Measurements from ENCODE around the gene FICD.

FICD gene

DNA sequence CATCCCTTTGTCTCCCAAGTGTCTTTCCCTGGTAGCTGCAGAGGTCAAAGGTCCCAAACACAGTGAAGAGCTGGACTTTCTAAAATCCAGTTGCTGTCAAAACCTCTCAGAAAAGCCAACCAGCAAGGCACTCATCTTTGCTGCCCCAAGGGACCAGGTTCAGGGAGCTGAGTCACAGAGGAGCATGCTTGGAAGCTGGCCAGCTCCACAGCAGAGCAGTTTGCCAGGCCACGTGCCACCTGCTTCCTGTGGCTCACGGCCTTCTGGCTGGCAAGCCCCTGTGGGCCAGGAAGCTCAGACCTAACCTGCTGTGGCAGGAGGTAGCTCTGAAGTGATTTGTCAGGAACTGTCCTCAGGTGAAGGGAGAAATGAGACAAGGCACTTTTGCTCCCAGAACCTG is 50.9 kb downstream of the FICD start:
- ATAC-seq (replicated peaks; ENCODE audit: extremely low read depth, poor library complexity, severe bottlenecking) (no peak), DNase-seq (ENCODE audit: low spot score in 2 of 2) (no peak)
- no peak overlapping the region for H3K4me3 Mint-ChIP-seq
- no peaks in the 10 kb centered on the region for H3K27me3 Mint-ChIP-seq
- H3K27ac Mint-ChIP-seq (ENCODE audit: low read depth) = peak overlapping the region; percentile 16
- peaks cover 59% of the 10 kb centered on the region for H3K36me3 Mint-ChIP-seq (ENCODE audit: insufficient read depth)
- no peaks in the 10 kb centered on the region for H3K9me3 Mint-ChIP-seq
- H3K4me1 Mint-ChIP-seq = peaks cover 37% of the 10 kb centered on the region

DNA sequence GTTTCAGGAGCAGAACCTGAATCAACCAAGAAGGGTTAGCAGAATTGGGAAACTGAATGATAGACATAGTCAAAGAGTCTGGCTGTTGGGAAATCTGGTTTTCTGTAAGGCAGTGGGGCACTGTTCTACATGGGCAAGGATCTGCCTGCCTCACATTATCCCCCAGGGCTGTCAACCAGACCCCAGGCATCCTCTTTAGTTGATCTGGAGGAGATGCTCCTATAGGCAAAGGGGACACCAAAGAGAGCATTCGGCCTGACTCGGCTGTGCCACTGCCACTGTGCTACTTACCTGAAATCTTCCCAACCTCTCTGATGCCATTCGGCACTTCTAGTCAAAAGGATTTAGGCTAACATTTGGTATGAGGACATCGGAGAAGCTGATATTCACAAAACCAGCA is 51.4 kb downstream of the FICD start:
- H3K4me3 Mint-ChIP-seq = no peak overlapping the region
- H3K36me3 Mint-ChIP-seq (ENCODE audit: insufficient read depth) = peaks cover 56% of the 10 kb centered on the region
- no peaks in the 10 kb centered on the region for H3K9me3 Mint-ChIP-seq
- H3K4me1 Mint-ChIP-seq = peaks cover 32% of the 10 kb centered on the region
- no peak for ATAC-seq (replicated peaks; ENCODE audit: extremely low read depth, poor library complexity, severe bottlenecking)
- H3K27ac Mint-ChIP-seq (ENCODE audit: low read depth) = no peak overlapping the region
- H3K27me3 Mint-ChIP-seq = no peaks in the 10 kb centered on the region
- DNase-seq (ENCODE audit: low spot score in 2 of 2) = no peak

DNA sequence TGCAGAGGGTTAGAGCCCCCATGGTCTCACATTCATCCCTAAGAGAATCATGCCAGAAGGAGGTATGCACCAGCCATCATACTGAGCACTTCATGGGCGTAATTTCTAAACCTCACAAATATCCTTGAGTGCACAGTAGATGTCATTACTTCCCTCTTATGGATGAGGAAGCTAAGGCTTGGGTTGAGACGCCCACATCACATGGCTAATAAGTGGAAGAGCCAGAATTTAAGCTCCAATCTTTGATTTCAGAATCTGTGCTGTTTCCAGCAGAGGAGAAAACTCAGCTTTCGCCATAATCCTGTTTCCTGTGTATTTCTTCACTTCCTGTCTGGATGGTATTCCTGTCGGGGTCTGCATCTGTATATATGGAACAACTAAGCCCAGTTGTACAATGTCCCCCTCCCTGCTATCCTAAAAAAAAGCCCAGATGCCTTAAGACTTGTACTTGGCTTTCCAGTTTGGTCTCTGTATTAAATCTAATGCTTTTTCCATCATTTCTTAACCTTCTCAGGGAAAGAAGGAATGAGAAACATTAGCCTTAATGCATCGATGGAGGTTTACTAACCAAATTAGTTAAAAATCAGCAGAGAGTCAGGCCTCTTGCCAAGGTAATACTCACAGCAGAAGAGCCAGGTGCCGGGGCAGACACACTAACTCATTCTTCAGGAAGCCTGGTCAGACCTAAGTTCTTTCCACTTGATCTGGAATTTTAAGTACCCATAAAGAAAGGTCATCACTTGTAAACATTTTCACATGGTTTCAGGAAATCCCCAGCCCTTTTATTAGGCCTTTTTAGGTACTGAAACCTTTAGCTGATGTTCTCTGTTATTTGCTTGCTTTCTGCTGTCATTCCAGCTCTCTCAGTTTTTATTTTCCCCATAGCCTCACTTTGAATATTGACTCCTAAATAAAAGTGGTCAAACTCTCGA is 52.6 kb downstream of the FICD start:
- no peak for ATAC-seq (replicated peaks; ENCODE audit: extremely low read depth, poor library complexity, severe bottlenecking)
- peaks cover 55% of the 10 kb centered on the region for H3K36me3 Mint-ChIP-seq (ENCODE audit: insufficient read depth)
- no peaks in the 10 kb centered on the region for H3K9me3 Mint-ChIP-seq
- H3K27ac Mint-ChIP-seq (ENCODE audit: low read depth) = peak overlapping the region; percentile 88
- H3K4me3 Mint-ChIP-seq = peak overlapping the region; percentile 54
- peaks cover 25% of the 10 kb centered on the region for H3K4me1 Mint-ChIP-seq
- H3K27me3 Mint-ChIP-seq = no peaks in the 10 kb centered on the region
- no peak for DNase-seq (ENCODE audit: low spot score in 2 of 2)

DNA sequence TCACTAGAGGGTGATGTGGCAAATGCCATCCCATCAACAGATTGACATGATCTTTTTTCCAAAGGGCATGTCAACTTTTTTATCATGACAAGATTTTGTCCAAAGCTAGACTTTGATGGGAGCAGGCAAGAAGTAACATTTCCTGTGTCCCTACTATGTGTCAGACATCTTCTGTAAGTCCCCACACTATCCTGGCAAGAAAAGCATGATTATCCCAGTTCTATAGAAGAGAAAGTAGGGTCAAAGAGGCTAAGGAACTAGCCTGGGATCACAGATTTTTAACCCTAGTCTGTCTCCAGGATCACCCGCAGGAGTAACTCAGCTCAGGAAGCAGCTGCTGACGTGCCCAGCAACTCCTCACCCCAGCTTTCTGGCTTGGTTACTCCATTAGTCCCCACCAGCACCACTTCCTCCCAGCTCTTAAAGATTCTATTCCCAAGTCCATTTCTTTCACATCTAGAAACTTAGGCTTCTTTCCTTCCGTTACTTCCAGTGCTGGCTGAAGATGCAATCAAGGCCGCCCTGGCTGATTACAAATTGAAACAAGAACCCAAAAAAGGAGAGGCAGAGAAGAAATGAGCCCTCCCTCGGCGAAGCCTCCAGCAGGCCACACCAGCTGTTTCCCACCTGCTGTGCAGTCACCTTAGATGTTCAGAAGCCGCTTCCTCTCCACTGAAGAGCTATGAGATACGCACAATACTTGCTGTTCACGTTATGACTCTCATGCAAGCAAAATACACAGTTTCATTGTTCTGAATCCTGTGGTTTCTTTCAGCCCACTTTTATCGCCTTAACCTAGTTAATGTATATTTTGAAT is 53.5 kb downstream of the FICD start:
- Mint-ChIP-seq H3K36me3 (ENCODE audit: insufficient read depth) (peaks cover 49% of the 10 kb centered on the region), H3K4me3 (peak overlapping the region; percentile 54), H3K4me1 (peaks cover 18% of the 10 kb centered on the region), H3K9me3 (no peaks in the 10 kb centered on the region), H3K27ac (ENCODE audit: low read depth) (peak overlapping the region; percentile 88), H3K27me3 (no peaks in the 10 kb centered on the region)
- ATAC-seq (replicated peaks; ENCODE audit: extremely low read depth, poor library complexity, severe bottlenecking) (peak; percentile 95), DNase-seq (ENCODE audit: low spot score in 2 of 2) (peak; percentile 38 to 61)

All from central memory CD8-positive, alpha-beta T cell (primary cell).